Calu3 (cell line): ENCODE results near the gene CTRB1. TPM values are rescaled to one million over a fixed set of nuclear protein-coding genes. Genes with fewer than 3 reads are reported as not detected.
A peak's percentile ranks its signal among the peaks of the same experiment; 100 is the strongest.

Experiments used
- Bru-seq: library from RNA; stranded (reverse); fragments of 400-500 nt; gene quantifications from one replicate; lab custom pipeline; 2021; lab: Mats Ljungman, UMichigan
- BruChase-seq, 2 experiments: library from RNA; stranded (reverse); fragments of 400-500 nt; gene quantifications; one replicate each; lab custom pipeline; 2021; lab: Mats Ljungman, UMichigan
- BruUV-seq: library from RNA; stranded (reverse); fragments of 400-500 nt; replicated peaks from 2 replicates; lab custom pipeline; 2021; lab: Mats Ljungman, UMichigan
- CTCF ChIA-PET: fragments of 300-600 bp; sonication (Branson Sonifier 250); formaldehyde crosslinking; loops from one replicate; lab custom pipeline; 2022; ENCODE audit warnings: antibody characterized with exemption; lab: Charles Lee
- DNase-seq: peaks from one replicate; pipeline ENCODE4 v3.0.0; 2022
- H3K27ac Mint-ChIP-seq: one replicate; pipeline ENCODE4 v1.8.0; 2022; ENCODE audit warnings: mixed read lengths; ENCODE audit not compliant: unreplicated experiment
- H3K27me3 Mint-ChIP-seq: one replicate; pipeline ENCODE4 v1.8.0; 2022; ENCODE audit warnings: mixed read lengths; ENCODE audit not compliant: unreplicated experiment
- H3K36me3 Mint-ChIP-seq: one replicate; pipeline ENCODE4 v1.8.0; 2022; ENCODE audit warnings: mild to moderate bottlenecking, moderate library complexity, mixed read lengths; ENCODE audit not compliant: insufficient read depth, unreplicated experiment
- H3K4me1 Mint-ChIP-seq: one replicate; pipeline ENCODE4 v1.8.0; 2022; ENCODE audit warnings: mild to moderate bottlenecking, low read depth, mixed read lengths; ENCODE audit not compliant: unreplicated experiment
- H3K4me3 Mint-ChIP-seq: one replicate; pipeline ENCODE4 v1.8.0; 2022; ENCODE audit warnings: mild to moderate bottlenecking, low read depth, moderate library complexity, mixed read lengths; ENCODE audit not compliant: unreplicated experiment
- H3K9me3 Mint-ChIP-seq: one replicate; pipeline ENCODE4 v1.8.0; 2022; ENCODE audit warnings: low read depth, mixed read lengths; ENCODE audit not compliant: unreplicated experiment
- intact Hi-C: fragments of 100-400 bp; cut with micrococcal nuclease; formaldehyde crosslinking; loops from one replicate; pipeline ENCODE4 v1.10.0; 2022; ENCODE audit not compliant: unreplicated experiment
- long read RNA-seq: library from polyadenylated mRNA; stranded (forward); transcript quantifications from one replicate; pipeline ENCODE4 v2.0.0, GENCODE V29; 2022
- total RNA-seq: library from RNA; stranded (reverse); gene quantifications from 2 replicates; pipeline ENCODE4 v1.2.3, GENCODE V29; 2022
- TF ChIP-seq, protein P1 (sequence below): fragments of 200-600 bp; IDR thresholded peaks from one replicate; pipeline ENCODE4 v1.8.0; 2022; ENCODE audit warnings: antibody characterized with exemption; ENCODE audit not compliant: unreplicated experiment

CTRB1 gene
- total RNA-seq (not detected in 2 replicates), Bru-seq, nascent RNA (percentile 14 among the genes with signal in this experiment), BruChase-seq, experiment 1, labeled RNA remaining after a 6-hour chase (percentile 49 among the genes with signal in this experiment), BruChase-seq, experiment 2, labeled RNA remaining after a 2-hour chase (percentile 25 among the genes with signal in this experiment)
- long read RNA-seq, result 0 reads

DNA sequence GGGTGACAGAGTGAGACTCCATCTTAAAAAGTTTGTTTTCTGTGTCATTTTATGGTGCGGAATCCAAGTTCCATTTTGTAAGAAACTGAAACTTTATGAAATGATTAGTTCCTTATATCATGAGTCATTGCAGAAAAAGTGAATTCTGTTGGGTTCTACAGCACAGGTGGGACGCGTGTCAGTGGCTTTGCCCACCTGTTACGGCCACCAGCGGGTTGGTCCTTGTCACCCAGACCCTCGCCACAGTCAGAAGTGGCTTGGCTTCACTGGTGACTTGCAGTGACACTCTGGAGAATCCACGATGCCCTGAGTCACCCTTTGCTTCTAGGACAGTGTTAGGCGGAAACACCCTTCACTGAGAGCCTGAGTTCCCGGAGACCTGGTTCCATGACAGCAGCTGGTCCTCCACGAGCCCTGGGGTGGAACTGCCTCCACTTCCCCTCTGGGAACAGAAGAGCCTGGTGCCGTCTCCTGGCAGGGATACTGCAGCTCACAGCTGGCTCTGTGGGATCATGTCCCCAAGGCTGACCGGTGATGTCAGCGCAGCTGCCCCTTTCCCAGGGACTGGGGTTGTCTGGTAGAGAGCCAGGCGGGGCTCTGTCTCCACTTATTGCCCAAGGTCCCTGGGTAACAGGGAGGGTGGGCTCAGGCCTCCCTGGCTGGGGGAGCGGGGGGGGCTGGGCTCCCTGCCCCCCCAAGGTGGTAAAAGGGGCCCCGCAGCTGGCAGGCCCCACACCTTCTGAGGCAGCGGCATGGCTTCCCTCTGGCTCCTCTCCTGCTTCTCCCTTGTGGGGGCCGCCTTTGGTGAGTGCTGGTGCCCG, at the start of gene CTRB1:
Gene CTRB1 (plus strand): TSS at position 733 of the 821 bp plus-strand sequence. CDS start 20 bp downstream, at position 753.
- TF ChIP-seq, protein P1, sequence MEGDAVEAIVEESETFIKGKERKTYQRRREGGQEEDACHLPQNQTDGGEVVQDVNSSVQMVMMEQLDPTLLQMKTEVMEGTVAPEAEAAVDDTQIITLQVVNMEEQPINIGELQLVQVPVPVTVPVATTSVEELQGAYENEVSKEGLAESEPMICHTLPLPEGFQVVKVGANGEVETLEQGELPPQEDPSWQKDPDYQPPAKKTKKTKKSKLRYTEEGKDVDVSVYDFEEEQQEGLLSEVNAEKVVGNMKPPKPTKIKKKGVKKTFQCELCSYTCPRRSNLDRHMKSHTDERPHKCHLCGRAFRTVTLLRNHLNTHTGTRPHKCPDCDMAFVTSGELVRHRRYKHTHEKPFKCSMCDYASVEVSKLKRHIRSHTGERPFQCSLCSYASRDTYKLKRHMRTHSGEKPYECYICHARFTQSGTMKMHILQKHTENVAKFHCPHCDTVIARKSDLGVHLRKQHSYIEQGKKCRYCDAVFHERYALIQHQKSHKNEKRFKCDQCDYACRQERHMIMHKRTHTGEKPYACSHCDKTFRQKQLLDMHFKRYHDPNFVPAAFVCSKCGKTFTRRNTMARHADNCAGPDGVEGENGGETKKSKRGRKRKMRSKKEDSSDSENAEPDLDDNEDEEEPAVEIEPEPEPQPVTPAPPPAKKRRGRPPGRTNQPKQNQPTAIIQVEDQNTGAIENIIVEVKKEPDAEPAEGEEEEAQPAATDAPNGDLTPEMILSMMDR, result no peak
- intact Hi-C loops, result no loop called here

DNA sequence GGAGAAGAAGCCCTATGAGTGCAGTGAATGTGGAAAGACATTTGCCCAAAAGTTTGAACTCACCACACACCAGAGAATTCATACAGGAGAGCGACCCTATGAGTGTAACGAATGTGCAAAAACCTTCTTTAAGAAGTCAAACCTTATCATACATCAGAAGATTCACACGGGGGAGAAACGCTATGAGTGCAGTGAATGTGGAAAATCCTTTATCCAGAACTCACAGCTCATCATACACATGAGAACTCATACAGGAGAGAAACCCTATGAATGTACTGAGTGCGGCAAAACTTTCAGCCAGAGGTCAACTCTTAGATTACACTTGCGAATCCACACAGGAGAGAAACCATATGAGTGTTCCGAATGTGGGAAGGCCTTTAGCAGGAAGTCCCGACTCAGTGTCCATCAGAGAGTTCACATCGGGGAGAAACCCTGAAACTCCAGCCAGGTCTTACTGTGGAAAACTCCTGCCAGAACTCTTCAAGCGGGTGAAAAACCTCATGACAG, 48.8 kb upstream of the CTRB1 start:
- CTCF ChIA-PET, result no interaction called here
- TF ChIP-seq, protein P1, result no peak
- no peak for DNase-seq
- BruUV-seq, result no TSS peak
- Mint-ChIP-seq H3K9me3 (peaks cover 37% of the 10 kb centered on the region), H3K27me3 (no peaks in the 10 kb centered on the region), H3K4me1 (no peaks in the 10 kb centered on the region), H3K27ac (no peak overlapping the region), H3K4me3 (no peak overlapping the region), H3K36me3 (peaks cover 23% of the 10 kb centered on the region)
- intact Hi-C loops, result no loop called here

More for the DNA sequence above, at the start of gene CTRB1:
- no peaks in the 10 kb centered on the region for H3K27me3 Mint-ChIP-seq
- BruUV-seq, result no TSS peak
- DNase-seq, result no peak
- H3K9me3 Mint-ChIP-seq, result no peaks in the 10 kb centered on the region
- CTCF ChIA-PET, result no interaction called here
- H3K36me3 Mint-ChIP-seq, result no peaks in the 10 kb centered on the region
- no peak within 1 kb of the TSS for H3K27ac Mint-ChIP-seq
- no peaks in the 10 kb centered on the region for H3K4me1 Mint-ChIP-seq
- no peak within 1 kb of the TSS for H3K4me3 Mint-ChIP-seq

DNA sequence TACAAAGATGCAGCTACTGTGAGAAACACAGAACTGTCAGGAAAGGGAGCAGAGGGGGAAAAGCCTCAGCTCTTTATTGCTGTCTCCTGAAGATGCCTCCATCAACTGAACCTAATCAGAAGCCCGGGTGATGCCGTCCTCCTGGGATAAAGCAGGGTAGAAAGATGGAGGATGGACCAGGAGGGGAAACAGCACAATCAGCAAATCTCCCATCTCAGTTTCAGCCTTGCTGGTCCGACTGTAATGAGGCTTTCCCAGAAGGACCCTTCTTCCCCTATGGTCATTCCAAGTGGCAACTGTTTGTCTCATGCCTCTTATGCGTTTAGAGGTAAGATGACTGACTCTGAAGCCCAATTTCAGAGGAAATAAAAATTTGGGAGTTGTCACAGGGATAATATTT, 46.2 kb upstream of the CTRB1 start:
- BruUV-seq, result no TSS peak
- intact Hi-C loops, result no loop called here
- H3K4me3 Mint-ChIP-seq, result no peak overlapping the region
- H3K4me1 Mint-ChIP-seq, result no peaks in the 10 kb centered on the region
- CTCF ChIA-PET, result no interaction called here
- no peak for DNase-seq
- TF ChIP-seq, protein P1, result no peak
- peaks cover 37% of the 10 kb centered on the region for H3K9me3 Mint-ChIP-seq
- H3K27ac Mint-ChIP-seq, result no peak overlapping the region
- H3K36me3 Mint-ChIP-seq, result peaks cover 11% of the 10 kb centered on the region
- H3K27me3 Mint-ChIP-seq, result no peaks in the 10 kb centered on the region

DNA sequence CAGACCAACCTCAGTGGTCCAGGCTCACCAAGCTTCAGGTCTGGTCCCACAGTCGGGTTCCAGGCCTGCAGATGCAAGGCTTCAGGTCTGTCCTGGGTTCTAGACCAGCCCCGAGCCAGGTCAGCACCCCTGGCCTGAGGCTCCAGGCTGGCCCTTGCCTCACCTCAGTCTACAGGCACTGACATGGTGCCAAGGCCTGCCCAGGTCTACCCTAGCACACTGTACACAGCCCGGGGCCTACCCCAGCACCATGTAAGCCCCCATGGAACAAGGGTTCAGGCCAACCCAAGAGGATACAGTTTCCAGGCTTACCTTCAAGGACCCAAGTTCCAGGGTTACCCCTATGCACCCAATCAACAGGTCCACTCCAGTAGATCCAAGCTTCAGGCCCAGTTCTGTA, 43.7 kb upstream of the CTRB1 start:
- Mint-ChIP-seq H3K27me3 (no peaks in the 10 kb centered on the region), H3K36me3 (peaks cover 5% of the 10 kb centered on the region), H3K4me1 (no peaks in the 10 kb centered on the region), H3K9me3 (peaks cover 34% of the 10 kb centered on the region), H3K27ac (no peak overlapping the region), H3K4me3 (no peak overlapping the region)
- TF ChIP-seq, protein P1, result no peak
- CTCF ChIA-PET, result no interaction called here
- no TSS peak for BruUV-seq
- intact Hi-C loops, result no loop called here
- DNase-seq, result no peak
